ENCODE data around the gene CCPG1.

The CCPG1 gene

GRCh38 chr15:55349282-55349681, 58.9 kb downstream of the CCPG1 start:
- ChIA-PET POLR2A (no interaction called here), CTCF (no interaction called here)
- no peaks in the 10 kb centered on the region for H3K9me3 ChIP-seq (ENCODE audit: control insufficient read depth, insufficient read depth, low read depth, low read length)
- peak; percentile 95 for TF ChIP-seq ZNF510 (tag by site-specific recombination; IDR thresholded peaks at IDR 0.05; ENCODE audit: insufficient replicate concordance)
- TF ChIP-seq WT1 (tag by site-specific recombination; IDR thresholded peaks at IDR 0.05), result no peak
- H3K36me3 ChIP-seq (ENCODE audit: control insufficient read depth in 2 of 2, insufficient read depth in 1 of 2, low read length in 2 of 2), result no peaks in the 10 kb centered on the region; a peak in 1 of 3 replicates
- no peaks in the 10 kb centered on the region for H3K4me1 ChIP-seq (ENCODE audit: control insufficient read depth, insufficient read depth, low read length)
- no peak overlapping the region for H3K27ac ChIP-seq (ENCODE audit: extremely low read depth, low read depth, low read length)
- H3K4me3 ChIP-seq (ENCODE audit: low read depth, low read length), result no peak overlapping the region

- H3K9me3 ChIP-seq (ENCODE audit: control insufficient read depth, insufficient read depth, low read depth, low read length), result no peaks in the 10 kb centered on the region
- H3K27ac ChIP-seq (ENCODE audit: extremely low read depth, low read depth, low read length), result no peak overlapping the region
- no peak overlapping the region for H3K4me3 ChIP-seq (ENCODE audit: low read depth, low read length)
- CTCF ChIA-PET, result interaction anchor here (0.6 to 0.7 kb wide), 2 partner anchors 59 to 178 kb away, joined by 3 read pairs; no protein-coding TSS in a partner anchor
- POLR2A ChIA-PET, result no interaction called here
- no peaks in the 10 kb centered on the region; a peak in 1 of 3 replicates for H3K36me3 ChIP-seq (ENCODE audit: control insufficient read depth in 2 of 2, insufficient read depth in 1 of 2, low read length in 2 of 2)
- TF ChIP-seq PRDM10 (tag by site-specific recombination; IDR thresholded peaks at IDR 0.05) (peak; percentile 55), KLF8 (tag by site-specific recombination; IDR thresholded peaks at IDR 0.05) (no peak), ZNF423 (tag by site-specific recombination; IDR thresholded peaks at IDR 0.05) (no peak), ZNF530 (tag by site-specific recombination; IDR thresholded peaks at IDR 0.05; ENCODE audit: low read depth) (no peak), ZNF544 (tag by site-specific recombination; IDR thresholded peaks at IDR 0.05) (no peak), ZBTB10 (tag by site-specific recombination; IDR thresholded peaks at IDR 0.05) (no peak)
- H3K4me1 ChIP-seq (ENCODE audit: control insufficient read depth, insufficient read depth, low read length), result no peaks in the 10 kb centered on the region
These were observed 59.8 kb downstream of the CCPG1 start for GRCh38 chr15:55348281-55348778.

GRCh38 chr15:55344206-55344605, 64.0 kb downstream of the CCPG1 start:
- no peaks in the 10 kb centered on the region; the same call in 1 of the 2 replicates for H3K4me1 ChIP-seq (ENCODE audit: control insufficient read depth, insufficient read depth, low read length)
- no peak overlapping the region for H3K27ac ChIP-seq (ENCODE audit: extremely low read depth, low read depth, low read length)
- no peak overlapping the region for H3K4me3 ChIP-seq (ENCODE audit: low read depth, low read length)
- ChIA-PET CTCF (no interaction called here), POLR2A (no interaction called here)
- H3K36me3 ChIP-seq (ENCODE audit: control insufficient read depth in 2 of 2, insufficient read depth in 1 of 2, low read length in 2 of 2), result no peaks in the 10 kb centered on the region
- TF ChIP-seq ZNF24 (tag by site-specific recombination; IDR thresholded peaks at IDR 0.05), result no peak
- no peak for TF ChIP-seq ZNF302 (tag by site-specific recombination; IDR thresholded peaks at IDR 0.05; ENCODE audit: low read depth)
- no peak for TF ChIP-seq TCF7L2 (IDR thresholded peaks at IDR 0.05; ENCODE audit: borderline replicate concordance, low read depth, low read length)
- no peak for TF ChIP-seq ZBTB20 (tag by site-specific recombination; IDR thresholded peaks at IDR 0.05)
- TF ChIP-seq ZNF792 (tag by site-specific recombination; IDR thresholded peaks at IDR 0.05), result no peak
- no peak for TF ChIP-seq ZNF555 (tag by site-specific recombination; conservative IDR thresholded peaks at IDR 0.05)
- no peak for TF ChIP-seq KLF9 (tag by site-specific recombination; IDR thresholded peaks at IDR 0.05; ENCODE audit: low read depth)
- no peak for TF ChIP-seq ZBTB8A (tag by site-specific recombination; IDR thresholded peaks at IDR 0.05)
- TF ChIP-seq ZNF266 (tag by site-specific recombination; IDR thresholded peaks at IDR 0.05; ENCODE audit: low read depth), result no peak
- no peak for TF ChIP-seq SP7 (tag by site-specific recombination; IDR thresholded peaks at IDR 0.05)
- no peak for TF ChIP-seq SCRT2 (tag by site-specific recombination; IDR thresholded peaks at IDR 0.05)
- no peaks in the 10 kb centered on the region for H3K9me3 ChIP-seq (ENCODE audit: control insufficient read depth, insufficient read depth, low read depth, low read length)
